Left lung (tissue), 10 donors: Measurements from ENCODE around the gene HS3ST5. TPM values are rescaled to one million over a fixed set of nuclear protein-coding genes. Genes with fewer than 3 reads are reported as not detected.
A peak's percentile ranks its signal among the peaks of the same experiment; 100 is the strongest.

ENCODE experiments used
- ATAC-seq: fragments of 200-7000 bp; cut with Tn5 transposase; one replicate; pipeline ENCODE4 v1.9.1; 2020; ENCODE audit warnings: moderate library complexity
- DNase-seq, 4 donors: peaks; one replicate each; pipeline ENCODE4 v3.0.0-alpha.2; 2013 to 2020
- H3K27ac ChIP-seq, 2 donors: fragments of 200-600 bp; sonication (generic) in 1 of 2; one replicate each; pipeline versions ENCODE4 v1.5.0 to v1.8.0; 2020 to 2021
- H3K27me3 ChIP-seq, 2 donors: fragments of 200-600 bp; sonication (generic) in 1 of 2; one replicate each; pipeline versions ENCODE4 v1.5.0 to v1.8.0; 2020 to 2021
- H3K36me3 ChIP-seq, 2 donors: fragments of 200-600 bp; sonication (generic) in 1 of 2; one replicate each; pipeline versions ENCODE4 v1.5.0 to v1.8.0; 2020 to 2021
- H3K4me1 ChIP-seq, 2 donors: fragments of 200-600 bp; one replicate each; pipeline ENCODE4 v1.8.0; 2021
- H3K4me3 ChIP-seq, 2 donors: fragments of 200-600 bp; sonication (generic) in 1 of 2; one replicate each; pipeline versions ENCODE4 v1.5.0 to v1.8.0; 2020 to 2021; ENCODE audit warnings: mild to moderate bottlenecking in 1 of 2
- H3K9me3 ChIP-seq, 2 donors: fragments of 200-600 bp; sonication (generic) in 1 of 2; one replicate each; pipeline versions ENCODE4 v1.5.0 to v1.8.0; 2020 to 2021
- CTCF ChIP-seq, 2 donors: fragments of 200-600 bp; sonication (generic) in 1 of 2; IDR thresholded peaks; one replicate each; pipeline versions ENCODE4 v1.5.0 to v1.8.0; 2021; ENCODE audit warnings: antibody characterized with exemption in 2 of 2
- intact Hi-C, 2 donors: fragments of 100-400 bp; cut with DNase I; formaldehyde crosslinking; loops; one replicate each; pipeline versions ENCODE4 v1.11.2 to v1.14.2; 2022
- polyA plus RNA-seq, 6 donors: library from polyadenylated mRNA; unstranded; fragments of 120-200 nt; gene quantifications; one replicate each; pipeline ENCODE4 v1.2.1, GENCODE V29; 2013; ENCODE audit not compliant: insufficient read length in 6 of 6
- total RNA-seq, 2 donors: library from RNA; stranded (reverse); fragmentation: NEBNext Ultra II Directional; extraction: Animal tissue kit (Norgen Biotek cat#: 25700); gene quantifications; one replicate each; pipeline ENCODE4 v1.2.1, GENCODE V29; 2021
- donor health status: DM: no; HTN: yes; CAD: no.
- donor health status: DM: no; HTN: no; CAD: no.

The HS3ST5 gene
- total and polyA plus RNA-seq, 8 donors: 0.06 to 0.33 (median 0.18) TPM; not detected in 1

- TF ChIP-seq CTCF (IDR thresholded peaks at IDR 0.05): peak; percentile 14 to 33
- peak in 1 of 4 donors; percentile 8 for DNase-seq
These were observed 38.4 kb downstream of the HS3ST5 start for GRCh38 chr6:114304304-114304887.

GRCh38 chr6:114301596-114302219 lies 41.1 kb downstream of the HS3ST5 start:
- DNase-seq (no peak), ATAC-seq (no peak)
- no peaks in the 10 kb centered on the region for H3K4me1 ChIP-seq
- peaks cover 0 to 7% of the 10 kb centered on the region in 2 donors for H3K9me3 ChIP-seq
- no peak overlapping the region for H3K27ac ChIP-seq
- H3K4me3 ChIP-seq: no peak overlapping the region
- no peak for TF ChIP-seq CTCF (IDR thresholded peaks at IDR 0.05)
- H3K36me3 ChIP-seq: no peaks in the 10 kb centered on the region
- intact Hi-C loops: no loop called here
- H3K27me3 ChIP-seq: no peaks in the 10 kb centered on the region

More at GRCh38 chr6:114304304-114304887, 38.4 kb downstream of the HS3ST5 start:
- H3K27ac ChIP-seq: no peak overlapping the region
- no peaks in the 10 kb centered on the region for H3K4me1 ChIP-seq
- peaks cover 0 to 2% of the 10 kb centered on the region in 2 donors for H3K9me3 ChIP-seq
- intact Hi-C loops: no loop called here
- H3K36me3 ChIP-seq: no peaks in the 10 kb centered on the region
- no peak for ATAC-seq
- no peak overlapping the region for H3K4me3 ChIP-seq
- H3K27me3 ChIP-seq: no peaks in the 10 kb centered on the region

DNA sequence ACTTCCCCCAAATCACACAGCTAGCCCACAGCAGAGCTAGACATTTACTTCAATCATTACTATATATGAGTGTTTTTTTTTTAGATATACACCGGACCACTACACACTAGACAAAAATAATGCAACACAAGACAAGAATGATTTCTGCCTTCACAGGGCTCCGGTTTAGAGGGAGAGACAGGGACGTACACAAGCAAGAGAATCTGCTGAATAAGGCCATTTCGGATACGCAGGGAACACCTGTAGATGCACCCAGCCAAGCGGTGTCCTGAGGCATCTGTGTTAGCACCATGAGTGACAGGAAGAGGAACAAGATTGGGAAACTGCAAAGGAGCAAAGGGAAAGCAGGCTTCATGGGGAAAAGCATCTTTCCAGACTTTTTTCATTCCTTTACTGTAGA lies 45.7 kb downstream of the HS3ST5 start:
- no peaks in the 10 kb centered on the region for H3K36me3 ChIP-seq
- H3K9me3 ChIP-seq: peaks cover 0 to 7% of the 10 kb centered on the region in 2 donors
- DNase-seq (no peak), ATAC-seq (no peak)
- TF ChIP-seq CTCF (IDR thresholded peaks at IDR 0.05): no peak
- H3K4me3 ChIP-seq: no peak overlapping the region
- H3K27me3 ChIP-seq: no peaks in the 10 kb centered on the region
- intact Hi-C loops: no loop called here
- H3K4me1 ChIP-seq: no peaks in the 10 kb centered on the region
- no peak overlapping the region for H3K27ac ChIP-seq

DNA sequence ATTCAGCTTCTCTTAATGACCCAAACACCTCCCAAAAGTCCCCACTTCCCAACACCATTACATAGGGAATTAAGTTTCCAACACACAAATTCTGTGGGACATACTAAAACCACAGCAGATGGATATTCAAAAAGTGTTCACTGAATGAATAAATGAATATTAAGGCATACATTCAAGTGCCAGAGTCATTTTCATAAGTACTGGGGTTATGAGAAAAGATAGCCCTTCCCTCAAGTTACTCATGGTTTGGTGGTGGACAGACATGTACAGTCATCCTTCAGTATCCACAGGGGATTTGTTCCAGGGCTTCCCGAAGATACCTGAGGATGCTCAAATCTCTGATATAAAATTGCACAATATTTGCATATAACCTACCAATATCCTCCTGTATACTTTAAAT lies 50.4 kb downstream of the HS3ST5 start:
- ATAC-seq: no peak
- Histone ChIP-seq H3K36me3 (no peaks in the 10 kb centered on the region), H3K27ac (no peak overlapping the region), H3K4me3 (no peak overlapping the region), H3K27me3 (no peaks in the 10 kb centered on the region), H3K4me1 (no peaks in the 10 kb centered on the region), H3K9me3 (no peaks in the 10 kb centered on the region)
- no peak for TF ChIP-seq CTCF (IDR thresholded peaks at IDR 0.05)
- intact Hi-C loops: no loop called here
- DNase-seq: no peak

DNA sequence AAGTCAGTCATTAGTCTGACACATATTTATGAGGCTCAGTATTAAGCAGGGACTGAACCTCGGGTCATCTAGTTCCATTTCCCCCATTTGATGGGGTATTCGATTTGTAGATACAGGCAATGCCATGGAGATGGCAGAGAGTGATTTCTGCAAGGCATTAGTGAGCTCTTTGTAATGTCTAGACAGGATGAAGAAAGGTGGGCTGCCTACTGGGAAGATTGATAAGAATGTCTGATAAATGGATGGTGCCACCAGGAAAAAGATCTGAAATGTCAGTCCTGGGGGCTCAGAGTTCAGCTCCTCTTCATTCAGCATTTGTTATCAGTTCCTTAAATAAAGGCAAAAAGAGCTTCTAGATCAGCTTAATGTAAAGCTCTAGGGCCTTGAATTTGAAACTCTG lies 51.4 kb downstream of the HS3ST5 start:
- no peak for TF ChIP-seq CTCF (IDR thresholded peaks at IDR 0.05)

More for the DNA sequence above, 51.4 kb downstream of the HS3ST5 start:
- H3K4me1 ChIP-seq: no peaks in the 10 kb centered on the region
- no peak for ATAC-seq
- H3K36me3 ChIP-seq: no peaks in the 10 kb centered on the region
- no peak overlapping the region for H3K4me3 ChIP-seq
- intact Hi-C loops: no loop called here
- no peaks in the 10 kb centered on the region for H3K9me3 ChIP-seq
- H3K27me3 ChIP-seq: no peaks in the 10 kb centered on the region
- H3K27ac ChIP-seq: no peak overlapping the region
- DNase-seq: no peak
